Activated naive CD4-positive, alpha-beta T cell treated with anti-CD3 and anti-CD28 coated beads, Interleukin-2, amount 10 ng/mL, durations not matched to agents 7 days and 5 days (primary cell): ENCODE results near the gene NUDT1.

ENCODE experiments used
- CTCF ChIA-PET: fragments of 350-600 bp; sonication (Branson Sonifier 250); formaldehyde crosslinking; loops from one replicate; lab custom pipeline; 2021; ENCODE audit warnings: antibody characterized with exemption; lab: Charles Lee
- DNase-seq: peaks from one replicate; pipeline ENCODE4 v3.0.0-alpha.2; 2020
- H3K27ac Mint-ChIP-seq: one replicate; pipeline ENCODE4 v1.8.0; 2021; ENCODE audit warnings: mild to moderate bottlenecking, moderate library complexity, mixed read lengths
- H3K27me3 Mint-ChIP-seq: one replicate; pipeline ENCODE4 v1.8.0; 2021; ENCODE audit warnings: mild to moderate bottlenecking, mixed read lengths
- H3K36me3 Mint-ChIP-seq: one replicate; pipeline ENCODE4 v1.8.0; 2021; ENCODE audit warnings: mixed read lengths
- H3K4me1 Mint-ChIP-seq: one replicate; pipeline ENCODE4 v1.8.0; 2021; ENCODE audit warnings: mixed read lengths
- H3K4me3 Mint-ChIP-seq: one replicate; pipeline ENCODE4 v1.8.0; 2021; ENCODE audit warnings: mild to moderate bottlenecking, moderate library complexity, mixed read lengths
- H3K9me3 Mint-ChIP-seq: one replicate; pipeline ENCODE4 v1.8.0; 2021; ENCODE audit warnings: mixed read lengths

The NUDT1 gene

GRCh38 chr7:2211926-2212325 is 30.1 kb upstream of the NUDT1 start:
- Mint-ChIP-seq H3K4me3 (no peak overlapping the region), H3K27me3 (no peaks in the 10 kb centered on the region), H3K36me3 (peaks cover 41% of the 10 kb centered on the region), H3K9me3 (no peaks in the 10 kb centered on the region), H3K27ac (no peak overlapping the region), H3K4me1 (peaks cover 11% of the 10 kb centered on the region)
- no peak for DNase-seq
- CTCF ChIA-PET, result no interaction called here

- Mint-ChIP-seq H3K4me1 (peaks cover 11% of the 10 kb centered on the region), H3K27ac (no peak overlapping the region), H3K27me3 (no peaks in the 10 kb centered on the region), H3K36me3 (peaks cover 36% of the 10 kb centered on the region), H3K4me3 (no peak overlapping the region), H3K9me3 (no peaks in the 10 kb centered on the region)
- CTCF ChIA-PET, result no interaction called here
- DNase-seq, result no peak
These were observed 29.1 kb upstream of the NUDT1 start for GRCh38 chr7:2212906-2213305.

- H3K9me3 Mint-ChIP-seq, result no peaks in the 10 kb centered on the region
- peaks cover 11% of the 10 kb centered on the region for H3K4me1 Mint-ChIP-seq
- H3K4me3 Mint-ChIP-seq, result no peak overlapping the region
- H3K36me3 Mint-ChIP-seq, result peaks cover 40% of the 10 kb centered on the region
- no peak for DNase-seq
- CTCF ChIA-PET, result no interaction called here
- no peaks in the 10 kb centered on the region for H3K27me3 Mint-ChIP-seq
- H3K27ac Mint-ChIP-seq, result peak overlapping the region; percentile 55
These were observed 28.3 kb upstream of the NUDT1 start for GRCh38 chr7:2213551-2214215.

DNA sequence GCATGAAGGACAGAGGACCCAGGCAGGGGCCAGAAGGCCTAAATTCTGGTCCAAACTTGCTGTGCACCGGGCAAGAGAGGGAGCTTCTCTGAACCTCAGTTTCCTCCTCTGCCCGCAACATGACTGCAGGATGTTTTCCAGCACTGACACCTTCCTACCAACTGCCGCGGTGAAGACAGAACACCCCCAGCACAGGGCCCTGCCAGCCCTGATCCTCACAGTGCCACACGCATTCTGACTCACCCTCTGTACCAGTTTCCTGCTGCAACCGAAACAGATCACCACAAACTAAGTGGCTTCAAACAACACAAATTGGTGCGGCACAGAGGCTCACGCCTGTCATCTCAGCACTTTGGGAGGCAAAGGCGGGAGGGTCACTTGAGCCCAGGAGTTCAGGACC is 27.4 kb upstream of the NUDT1 start:
- DNase-seq, result peak; percentile 28
- H3K9me3 Mint-ChIP-seq, result no peaks in the 10 kb centered on the region
- CTCF ChIA-PET, result no interaction called here
- peaks cover 37% of the 10 kb centered on the region for H3K36me3 Mint-ChIP-seq
- H3K4me1 Mint-ChIP-seq, result peaks cover 11% of the 10 kb centered on the region
- H3K27ac Mint-ChIP-seq, result peak overlapping the region; percentile 55
- H3K27me3 Mint-ChIP-seq, result no peaks in the 10 kb centered on the region
- H3K4me3 Mint-ChIP-seq, result no peak overlapping the region

GRCh38 chr7:2215851-2216250 is 26.2 kb upstream of the NUDT1 start:
- H3K27ac Mint-ChIP-seq, result no peak overlapping the region
- CTCF ChIA-PET, result no interaction called here
- no peaks in the 10 kb centered on the region for H3K27me3 Mint-ChIP-seq
- DNase-seq, result no peak
- H3K9me3 Mint-ChIP-seq, result no peaks in the 10 kb centered on the region
- H3K36me3 Mint-ChIP-seq, result peaks cover 37% of the 10 kb centered on the region
- H3K4me3 Mint-ChIP-seq, result no peak overlapping the region
- H3K4me1 Mint-ChIP-seq, result peaks cover 11% of the 10 kb centered on the region

DNA sequence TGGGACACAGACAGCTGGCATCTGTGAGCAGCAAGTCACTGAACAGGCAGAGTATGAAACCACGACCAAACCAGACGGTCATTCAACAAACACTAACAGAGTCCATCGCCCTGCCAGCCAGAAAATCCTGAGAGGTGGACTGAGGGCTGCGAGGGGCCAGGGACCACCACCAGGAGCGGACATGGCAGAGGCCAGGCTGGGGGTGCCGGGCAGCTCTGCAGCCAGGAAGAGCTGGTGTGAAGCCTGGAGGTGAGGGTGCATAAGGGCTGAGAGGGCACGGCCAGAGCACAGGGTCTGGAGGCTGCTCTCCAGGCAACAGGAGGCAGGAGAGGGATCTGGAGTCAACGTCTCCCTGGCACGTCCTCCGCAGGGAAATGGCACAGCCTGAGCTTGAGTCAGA is 24.8 kb upstream of the NUDT1 start:
- H3K27me3 Mint-ChIP-seq, result no peaks in the 10 kb centered on the region
- peaks cover 11% of the 10 kb centered on the region for H3K4me1 Mint-ChIP-seq
- H3K36me3 Mint-ChIP-seq, result peaks cover 35% of the 10 kb centered on the region
- no peaks in the 10 kb centered on the region for H3K9me3 Mint-ChIP-seq
- DNase-seq, result no peak
- no peak overlapping the region for H3K27ac Mint-ChIP-seq
- H3K4me3 Mint-ChIP-seq, result no peak overlapping the region
- CTCF ChIA-PET, result no interaction called here

DNA sequence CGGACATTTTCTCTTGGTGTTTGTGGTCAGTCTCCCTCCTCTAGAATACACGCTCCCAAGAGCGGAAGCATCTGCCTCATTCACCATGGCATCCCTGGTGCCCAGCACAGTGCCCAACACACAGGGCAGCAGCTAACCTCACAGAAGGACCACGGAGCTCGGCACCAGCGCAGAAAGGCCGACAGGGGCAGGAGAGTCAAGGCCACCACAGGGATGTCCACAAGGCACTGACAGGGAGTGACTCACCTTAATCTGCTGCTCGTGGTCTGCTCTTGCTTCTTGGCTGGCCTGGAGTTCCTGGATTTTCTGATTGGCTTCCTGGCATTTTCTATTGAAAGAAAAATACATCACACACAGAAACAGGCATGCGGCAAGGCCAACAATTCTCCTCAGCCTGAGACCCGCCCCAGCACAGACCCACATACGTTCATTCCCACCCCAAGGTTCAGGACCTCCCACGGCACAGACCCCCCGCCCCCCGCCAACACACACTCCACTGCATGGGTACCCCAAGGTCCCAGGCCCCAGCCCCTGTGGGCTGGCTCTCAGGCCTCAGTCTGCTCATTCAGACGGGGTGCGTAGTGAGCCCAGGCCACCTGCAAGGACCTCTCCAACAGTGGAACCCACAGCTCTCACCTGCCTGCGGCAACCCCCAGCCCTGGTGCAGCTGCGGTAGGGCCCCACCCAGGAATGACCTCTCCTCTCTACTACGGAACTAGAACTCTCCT is 24.1 kb upstream of the NUDT1 start:
- peaks cover 11% of the 10 kb centered on the region for H3K4me1 Mint-ChIP-seq
- H3K27me3 Mint-ChIP-seq, result no peaks in the 10 kb centered on the region
- CTCF ChIA-PET, result no interaction called here
- peaks cover 33% of the 10 kb centered on the region for H3K36me3 Mint-ChIP-seq
- H3K27ac Mint-ChIP-seq, result no peak overlapping the region
- no peak overlapping the region for H3K4me3 Mint-ChIP-seq
- DNase-seq, result no peak
- H3K9me3 Mint-ChIP-seq, result no peaks in the 10 kb centered on the region

- Mint-ChIP-seq H3K36me3 (peaks cover 33% of the 10 kb centered on the region), H3K27me3 (no peaks in the 10 kb centered on the region), H3K4me1 (peaks cover 11% of the 10 kb centered on the region), H3K9me3 (no peaks in the 10 kb centered on the region), H3K4me3 (no peak overlapping the region), H3K27ac (no peak overlapping the region)
- DNase-seq, result no peak
- CTCF ChIA-PET, result no interaction called here
These were observed 23.6 kb upstream of the NUDT1 start for GRCh38 chr7:2218444-2218785.

GRCh38 chr7:2219136-2219535 is 22.9 kb upstream of the NUDT1 start:
- Mint-ChIP-seq H3K4me3 (no peak overlapping the region), H3K27ac (no peak overlapping the region)
- CTCF ChIA-PET, result no interaction called here

GRCh38 chr7:2219606-2220005 is 22.4 kb upstream of the NUDT1 start:
- DNase-seq, result no peak
- Mint-ChIP-seq H3K9me3 (no peaks in the 10 kb centered on the region), H3K36me3 (peaks cover 33% of the 10 kb centered on the region), H3K4me3 (no peak overlapping the region), H3K4me1 (peaks cover 8% of the 10 kb centered on the region), H3K27me3 (no peaks in the 10 kb centered on the region), H3K27ac (no peak overlapping the region)
- CTCF ChIA-PET, result no interaction called here

More at GRCh38 chr7:2219136-2219535, 22.9 kb upstream of the NUDT1 start:
- H3K4me1 Mint-ChIP-seq, result peaks cover 9% of the 10 kb centered on the region
- H3K27me3 Mint-ChIP-seq, result no peaks in the 10 kb centered on the region
- no peak for DNase-seq
- H3K9me3 Mint-ChIP-seq, result no peaks in the 10 kb centered on the region
- peaks cover 32% of the 10 kb centered on the region for H3K36me3 Mint-ChIP-seq

- Mint-ChIP-seq H3K27me3 (no peaks in the 10 kb centered on the region), H3K36me3 (peaks cover 31% of the 10 kb centered on the region), H3K4me3 (no peak overlapping the region), H3K27ac (no peak overlapping the region), H3K4me1 (peaks cover 5% of the 10 kb centered on the region), H3K9me3 (no peaks in the 10 kb centered on the region)
- no peak for DNase-seq
- CTCF ChIA-PET, result no interaction called here
These were observed 22.0 kb upstream of the NUDT1 start for GRCh38 chr7:2220030-2220429.

- H3K9me3 Mint-ChIP-seq, result no peaks in the 10 kb centered on the region
- no peak overlapping the region for H3K4me3 Mint-ChIP-seq
- CTCF ChIA-PET, result no interaction called here
- peaks cover 30% of the 10 kb centered on the region for H3K36me3 Mint-ChIP-seq
- no peaks in the 10 kb centered on the region for H3K27me3 Mint-ChIP-seq
- peaks cover 3% of the 10 kb centered on the region for H3K4me1 Mint-ChIP-seq
- DNase-seq, result no peak
- no peak overlapping the region for H3K27ac Mint-ChIP-seq
These were observed 21.5 kb upstream of the NUDT1 start for GRCh38 chr7:2220506-2220905.

- H3K4me3 Mint-ChIP-seq, result no peak overlapping the region
- H3K27me3 Mint-ChIP-seq, result no peaks in the 10 kb centered on the region
- H3K9me3 Mint-ChIP-seq, result no peaks in the 10 kb centered on the region
- H3K4me1 Mint-ChIP-seq, result no peaks in the 10 kb centered on the region
- H3K27ac Mint-ChIP-seq, result no peak overlapping the region
- DNase-seq, result no peak
- CTCF ChIA-PET, result no interaction called here
- peaks cover 30% of the 10 kb centered on the region for H3K36me3 Mint-ChIP-seq
These were observed 21.1 kb upstream of the NUDT1 start for GRCh38 chr7:2220954-2221353.

GRCh38 chr7:2222516-2222915 is 19.5 kb upstream of the NUDT1 start:
- Mint-ChIP-seq H3K27ac (no peak overlapping the region), H3K36me3 (peaks cover 30% of the 10 kb centered on the region), H3K27me3 (no peaks in the 10 kb centered on the region), H3K4me1 (no peaks in the 10 kb centered on the region), H3K9me3 (no peaks in the 10 kb centered on the region), H3K4me3 (no peak overlapping the region)
- CTCF ChIA-PET, result no interaction called here
- DNase-seq, result no peak

DNA sequence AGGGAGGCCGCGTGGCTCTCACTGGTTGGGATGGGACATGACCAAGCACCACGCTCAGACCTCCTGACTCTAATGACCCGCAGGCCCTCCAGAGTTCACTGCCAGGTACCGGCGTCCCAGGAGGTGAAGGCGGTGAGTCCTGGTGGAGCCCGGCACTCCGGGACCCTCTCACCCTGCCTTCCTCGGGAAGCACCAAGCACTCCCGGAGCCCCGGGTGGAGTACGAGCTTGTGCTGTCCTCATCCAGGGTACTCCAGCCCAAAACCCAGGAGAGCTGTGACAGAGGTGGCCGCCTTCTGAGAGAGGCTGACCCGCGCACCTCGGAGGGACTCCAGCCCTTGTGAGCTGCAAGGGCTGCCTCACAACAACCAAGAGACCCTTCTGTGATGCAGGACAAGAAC is 18.7 kb upstream of the NUDT1 start:
- Mint-ChIP-seq H3K4me3 (no peak overlapping the region), H3K9me3 (no peaks in the 10 kb centered on the region), H3K4me1 (no peaks in the 10 kb centered on the region), H3K27ac (no peak overlapping the region), H3K27me3 (no peaks in the 10 kb centered on the region), H3K36me3 (peaks cover 33% of the 10 kb centered on the region)
- CTCF ChIA-PET, result no interaction called here
- DNase-seq, result no peak
